ENCODE results near the gene ISX. TPM values are rescaled to one million over a fixed set of nuclear protein-coding genes. Genes with fewer than 3 reads are reported as not detected.

Gene ISX
- polyA plus RNA-seq, 1 experiment, result not detected

- Histone ChIP-seq H3K27me3 (ENCODE audit: control insufficient read depth, insufficient read depth, low read length) (no peaks in the 10 kb centered on the region), H3K36me3 (ENCODE audit: control insufficient read depth, insufficient read depth, low read length) (no peaks in the 10 kb centered on the region), H3K4me3 (ENCODE audit: low read depth, low read length) (no peak overlapping the region)
- ChIA-PET POLR2A (no interaction called here), CTCF (no interaction called here)
- DNase-seq (ENCODE audit: low read depth), result no peak
- TF ChIP-seq CTCF (IDR thresholded peaks at IDR 0.05; ENCODE audit: insufficient read depth, low read depth, low read length), result no peak
These were observed 14.9 kb upstream of the ISX start for GRCh38 chr22:35051013-35051535.

DNA sequence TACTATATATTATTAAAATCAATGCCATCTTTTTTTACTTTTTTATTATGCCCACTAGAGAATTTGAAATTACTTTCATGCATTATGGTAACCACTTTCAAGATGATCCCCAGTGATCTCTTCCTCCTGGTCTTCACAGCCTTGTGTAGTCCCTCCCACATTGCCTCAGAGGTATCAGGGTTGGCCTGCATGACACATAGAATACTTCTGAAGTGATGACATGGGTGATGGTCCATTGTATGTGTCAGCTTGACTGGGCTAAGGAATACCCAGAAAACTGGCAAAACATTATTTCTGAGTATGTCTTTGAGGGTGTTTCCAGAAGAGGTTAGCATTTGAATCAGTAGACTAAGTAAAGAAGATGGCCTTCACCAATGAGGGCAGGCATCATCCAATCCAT, 14.2 kb upstream of the ISX start:
- ChIA-PET POLR2A (no interaction called here), CTCF (no interaction called here)
- H3K4me3 ChIP-seq (ENCODE audit: low read depth, low read length), result no peak overlapping the region
- no peak for TF ChIP-seq CTCF (IDR thresholded peaks at IDR 0.05; ENCODE audit: insufficient read depth, low read depth, low read length)
- no peaks in the 10 kb centered on the region for H3K27me3 ChIP-seq (ENCODE audit: control insufficient read depth, insufficient read depth, low read length)
- H3K36me3 ChIP-seq (ENCODE audit: control insufficient read depth, insufficient read depth, low read length), result no peaks in the 10 kb centered on the region
- no peak for DNase-seq (ENCODE audit: low read depth)

GRCh38 chr22:35053060-35053835, 12.7 kb upstream of the ISX start:
- no peaks in the 10 kb centered on the region for H3K36me3 ChIP-seq (ENCODE audit: control insufficient read depth, insufficient read depth, low read length)
- no peak for TF ChIP-seq CTCF (IDR thresholded peaks at IDR 0.05; ENCODE audit: insufficient read depth, low read depth, low read length)
- ChIA-PET CTCF (no interaction called here), POLR2A (no interaction called here)
- no peak for DNase-seq (ENCODE audit: low read depth)
- H3K27me3 ChIP-seq (ENCODE audit: control insufficient read depth, insufficient read depth, low read length), result no peaks in the 10 kb centered on the region
- no peak overlapping the region for H3K4me3 ChIP-seq (ENCODE audit: low read depth, low read length)

DNA sequence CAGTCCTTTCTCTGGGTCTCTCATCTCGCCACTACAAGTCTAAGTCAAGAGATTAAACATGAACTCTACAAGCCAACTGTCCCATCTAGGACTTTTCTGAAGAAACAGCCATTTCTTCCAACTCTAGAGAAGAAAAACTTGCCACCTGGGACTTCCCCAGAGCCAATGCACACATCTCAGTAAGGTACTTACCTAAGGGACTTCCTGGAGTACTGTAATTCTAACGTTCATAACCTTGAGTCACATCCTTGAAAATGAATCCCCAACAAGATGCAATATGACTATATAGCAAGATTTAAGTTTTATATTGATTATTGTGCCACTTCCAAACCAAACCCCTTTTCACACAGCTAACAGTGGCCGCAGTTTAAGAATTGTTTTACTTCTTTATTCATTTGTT, 11.9 kb upstream of the ISX start:
- Histone ChIP-seq H3K27me3 (ENCODE audit: control insufficient read depth, insufficient read depth, low read length) (no peaks in the 10 kb centered on the region), H3K36me3 (ENCODE audit: control insufficient read depth, insufficient read depth, low read length) (no peaks in the 10 kb centered on the region), H3K4me3 (ENCODE audit: low read depth, low read length) (no peak overlapping the region)
- CTCF ChIA-PET, result no interaction called here
- no peak for TF ChIP-seq CTCF (IDR thresholded peaks at IDR 0.05; ENCODE audit: insufficient read depth, low read depth, low read length)
- POLR2A ChIA-PET, result no interaction called here
- no peak for DNase-seq (ENCODE audit: low read depth)

- POLR2A ChIA-PET, result no interaction called here
- H3K4me3 ChIP-seq (ENCODE audit: low read depth, low read length), result no peak overlapping the region
- no peak for TF ChIP-seq CTCF (IDR thresholded peaks at IDR 0.05; ENCODE audit: insufficient read depth, low read depth, low read length)
- H3K27me3 ChIP-seq (ENCODE audit: control insufficient read depth, insufficient read depth, low read length), result no peaks in the 10 kb centered on the region
- no peak for DNase-seq (ENCODE audit: low read depth)
- CTCF ChIA-PET, result no interaction called here
- H3K36me3 ChIP-seq (ENCODE audit: control insufficient read depth, insufficient read depth, low read length), result no peaks in the 10 kb centered on the region
These were observed 9.5 kb upstream of the ISX start for GRCh38 chr22:35056486-35056885.

Data from BJ (cell line).